Bronchial smooth muscle cell (primary cell): ENCODE results near the gene HPSE2. TPM values are rescaled to one million over a fixed set of nuclear protein-coding genes. Genes with fewer than 3 reads are reported as not detected.

ENCODE experiments used
- total RNA-seq: library from RNA; depleted of rRNA; stranded (reverse); fragments of >200 nt; gene quantifications from 2 replicates; pipeline ENCODE4 v1.2.1, GENCODE V29; 2014

Gene HPSE2
- total RNA-seq, result not detected in 2 replicates

DNA sequence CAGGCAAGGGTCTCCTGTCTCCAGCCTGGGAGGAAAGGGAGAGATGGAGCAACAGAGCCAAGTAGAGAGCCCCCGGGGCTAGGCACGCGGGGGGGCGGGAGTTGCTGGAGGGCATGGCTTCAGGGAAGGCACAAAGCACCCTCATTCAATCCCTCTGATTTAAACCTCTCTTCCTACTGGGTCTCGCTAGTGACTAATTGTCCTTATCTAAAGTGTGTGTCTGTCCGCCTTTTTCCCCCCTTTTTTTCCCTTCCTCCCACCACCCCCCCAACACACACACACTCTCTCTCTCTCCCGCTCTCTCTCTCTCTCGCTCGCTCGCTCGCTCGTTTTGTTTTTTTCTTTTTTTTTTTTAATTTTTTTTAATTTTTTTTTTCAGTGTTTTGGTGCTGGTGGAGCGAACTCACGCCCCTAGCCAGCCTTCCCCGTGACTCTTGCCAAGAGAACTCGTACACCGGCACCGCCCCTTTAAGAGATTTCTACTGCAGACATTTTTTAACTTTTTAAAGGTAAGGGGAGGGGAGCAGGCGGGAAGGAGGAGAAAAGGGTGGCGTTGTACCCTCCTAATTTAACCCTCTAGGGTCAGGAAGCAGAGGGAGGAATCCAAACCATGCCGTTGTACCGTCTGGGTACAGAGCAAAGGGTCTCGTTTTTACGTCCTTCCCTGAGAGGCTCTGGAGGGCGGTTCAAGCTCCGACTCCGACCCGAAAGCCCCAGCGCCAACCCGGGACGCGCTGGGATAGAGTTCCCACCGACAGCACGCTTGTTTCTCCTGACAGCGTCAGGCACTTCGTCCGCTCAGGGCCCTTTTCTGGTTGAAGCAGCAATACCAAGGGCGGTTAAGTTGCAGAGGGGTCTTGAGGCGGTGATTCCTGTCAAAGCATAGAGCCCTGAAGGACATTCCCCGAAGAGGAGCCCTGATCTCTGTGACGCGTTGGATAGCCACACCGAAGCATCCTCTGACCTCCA is at the start of gene HPSE2:
Gene HPSE2, minus strand, starts transcription at position 195 of the 969 bp plus-strand sequence.

DNA sequence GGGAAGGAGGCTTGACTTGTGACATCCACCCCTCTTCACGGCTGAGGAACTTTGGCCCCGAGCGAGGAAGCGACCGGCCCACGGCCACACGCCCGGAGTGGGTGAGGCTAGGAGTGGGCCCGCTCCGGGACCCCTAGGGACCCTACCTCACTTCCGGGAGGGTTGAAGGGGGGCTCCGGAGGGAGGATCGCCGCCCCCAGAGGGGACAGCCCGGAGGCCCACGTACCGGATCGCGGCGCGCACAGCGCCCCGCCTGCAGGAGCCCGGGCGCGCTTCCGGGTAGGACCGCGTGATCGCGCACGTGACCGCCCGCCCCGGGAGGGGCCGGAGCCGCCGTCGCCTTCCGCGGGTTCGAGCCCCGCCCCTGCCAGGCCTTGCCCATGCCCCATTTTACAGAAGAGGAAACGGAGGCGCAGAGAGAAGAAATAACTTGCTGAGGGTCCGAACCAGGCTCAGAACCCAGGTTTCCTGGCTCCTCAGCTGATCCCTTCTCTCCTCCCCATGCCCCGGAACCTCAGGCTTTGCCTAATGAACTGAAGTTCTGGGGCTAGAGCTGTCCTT is 788.9 kb downstream of the HPSE2 start, which contains the start of gene HPS1:
Gene HPS1, minus strand, starts transcription at position 275 of the 561 bp plus-strand sequence. CDS start 3,695 bp downstream, outside the sequence.

DNA sequence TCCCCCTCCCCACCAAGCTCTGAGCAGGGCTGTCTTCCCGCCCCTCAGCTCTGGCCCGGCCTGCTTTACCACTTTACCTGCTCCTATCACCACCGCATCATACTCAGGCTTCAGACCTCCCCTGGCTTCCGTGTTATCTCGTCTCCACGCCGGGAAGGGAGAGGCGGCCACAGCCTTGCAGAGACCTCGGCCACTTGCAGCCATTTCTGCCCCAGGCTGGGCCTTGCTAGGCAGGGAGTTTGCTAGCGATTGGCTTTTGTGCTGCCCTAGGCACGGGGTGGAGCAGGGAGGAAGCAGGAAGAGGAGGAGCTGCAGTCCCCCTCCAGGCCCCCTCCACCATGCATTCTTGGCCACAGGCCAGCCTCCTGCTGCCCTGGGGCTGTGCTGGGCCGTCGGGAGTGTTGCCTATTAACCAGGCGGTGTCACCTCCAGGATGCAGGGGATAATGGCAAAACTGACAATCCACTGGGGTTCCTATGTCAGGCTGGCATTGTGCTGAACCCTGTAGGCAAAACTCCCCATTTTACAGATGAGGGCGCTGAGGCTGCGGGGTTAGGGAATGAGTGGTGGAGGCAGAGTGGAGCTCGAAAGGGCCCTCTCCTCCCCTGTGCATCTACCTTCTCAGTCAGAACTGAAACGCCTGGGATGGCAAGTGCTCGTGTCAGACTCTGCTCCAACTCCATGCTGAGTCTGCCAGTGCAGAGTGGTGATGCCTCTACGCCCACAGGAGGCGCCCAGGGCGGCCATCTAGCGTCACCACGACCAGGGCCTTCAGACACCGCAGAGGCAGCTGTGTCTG is 820.5 kb downstream of the HPSE2 start, which contains the start of gene PYROXD2:
Gene PYROXD2, minus strand, starts transcription at position 251 of the 799 bp plus-strand sequence. Its CDS starts 47 bp downstream, at position 204.

Other genes starting within 250 kb of the HPSE2 start
- gene CNNM1, start 93.5 kb upstream of the HPSE2 start, total RNA-seq, result under 0.01 TPM in 2 replicates
- 12.8 and 13.7 TPM in 2 replicates for gene GOT1, start 194.8 kb upstream of the HPSE2 start, total RNA-seq